H9 (cell line): ENCODE measurements around the gene RNF5. TPM values are rescaled to one million over a fixed set of nuclear protein-coding genes. Genes with fewer than 3 reads are reported as not detected.
A peak's percentile ranks its signal among the peaks of the same experiment; 100 is the strongest.

Source experiments
- DNase-seq: peaks from one replicate; pipeline ENCODE4 v3.0.0-alpha.2; 2017
- H2AFZ ChIP-seq: one replicate; pipeline ENCODE4 v1.6.1; 2013; ENCODE audit warnings: mild to moderate bottlenecking, low read length, control low read depth, moderate library complexity
- H2AK5ac ChIP-seq: 2 replicates; pipeline ENCODE4 v1.6.1; 2013; ENCODE audit warnings: low read length, control low read depth, mixed read lengths; ENCODE audit not compliant: insufficient read length
- H2BK120ac ChIP-seq: one replicate; pipeline ENCODE4 v1.6.1; 2013; ENCODE audit warnings: low read depth, mild to moderate bottlenecking, low read length, control low read depth, inconsistent platforms; ENCODE audit not compliant: poor library complexity, severe bottlenecking
- H2BK12ac ChIP-seq: 2 replicates; pipeline ENCODE4 v1.6.1; 2013; ENCODE audit warnings: low read length, control low read depth, mixed read lengths, low read depth; ENCODE audit not compliant: insufficient read length
- H2BK15ac ChIP-seq: 2 replicates; pipeline ENCODE4 v1.6.1; 2013; ENCODE audit warnings: low read depth, low read length, control low read depth
- H2BK20ac ChIP-seq: one replicate; pipeline ENCODE4 v1.6.1; 2013; ENCODE audit warnings: low read depth, mild to moderate bottlenecking, low read length, control low read depth, inconsistent platforms; ENCODE audit not compliant: poor library complexity, severe bottlenecking
- H2BK5ac ChIP-seq: 2 replicates; pipeline ENCODE4 v1.6.1; 2013; ENCODE audit warnings: low read length, control low read depth, mixed read lengths; ENCODE audit not compliant: insufficient read length
- H3K14ac ChIP-seq: 2 replicates; pipeline ENCODE4 v1.6.1; 2013; ENCODE audit warnings: low read length, control low read depth; ENCODE audit not compliant: insufficient read depth
- H3K18ac ChIP-seq: 2 replicates; pipeline ENCODE4 v1.6.1; 2013; ENCODE audit warnings: low read depth, mild to moderate bottlenecking, mixed read lengths, low read length, control low read depth; ENCODE audit not compliant: insufficient read length
- H3K23ac ChIP-seq: 2 replicates; pipeline ENCODE4 v1.6.1; 2013; ENCODE audit warnings: low read length, control low read depth, mixed read lengths, low read depth; ENCODE audit not compliant: insufficient read length
- H3K23me2 ChIP-seq: 2 replicates; pipeline ENCODE4 v1.6.1; 2013; ENCODE audit warnings: low read depth, mild to moderate bottlenecking, mixed read lengths, low read length, control low read depth; ENCODE audit not compliant: insufficient read length, poor library complexity, severe bottlenecking
- H3K27ac ChIP-seq: 2 replicates; pipeline ENCODE4 v1.5.1; 2013; ENCODE audit warnings: low read length, control low read depth, mixed read lengths, low read depth; ENCODE audit not compliant: insufficient read length
- H3K27me3 ChIP-seq: 2 replicates; pipeline ENCODE4 v1.6.1; 2013; ENCODE audit warnings: low read length, control low read depth, inconsistent platforms; ENCODE audit not compliant: insufficient read depth
- H3K4ac ChIP-seq: 2 replicates; pipeline ENCODE4 v1.6.1; 2013; ENCODE audit warnings: low read depth, mild to moderate bottlenecking, control low read depth, inconsistent platforms, low read length, moderate library complexity
- H3K4me1 ChIP-seq: 2 replicates; pipeline ENCODE4 v1.6.1; 2013; ENCODE audit warnings: low read length, control low read depth, inconsistent platforms; ENCODE audit not compliant: insufficient read depth
- H3K4me2 ChIP-seq: 2 replicates; pipeline ENCODE4 v1.6.1; 2013; ENCODE audit warnings: low read length, control low read depth, mixed read lengths; ENCODE audit not compliant: insufficient read length, insufficient read depth
- H3K56ac ChIP-seq: 2 replicates; pipeline ENCODE4 v1.6.1; 2013; ENCODE audit warnings: low read depth, mild to moderate bottlenecking, mixed read lengths, low read length, control low read depth; ENCODE audit not compliant: insufficient read length
- H3K79me1 ChIP-seq: 2 replicates; pipeline ENCODE4 v1.6.1; 2013; ENCODE audit warnings: low read depth, mild to moderate bottlenecking, moderate library complexity, low read length, control low read depth, inconsistent platforms; ENCODE audit not compliant: insufficient read depth, poor library complexity, severe bottlenecking
- H3K79me2 ChIP-seq: 2 replicates; pipeline ENCODE4 v1.6.1; 2013; ENCODE audit warnings: low read length, control low read depth, inconsistent platforms; ENCODE audit not compliant: insufficient read depth
- H3K9ac ChIP-seq: 2 replicates; pipeline ENCODE4 v1.6.1; 2013; ENCODE audit warnings: low read length, control low read depth, mixed read lengths; ENCODE audit not compliant: insufficient read length; ENCODE audit errors: extremely low read depth
- H3K9me3 ChIP-seq: one replicate; pipeline ENCODE4 v1.6.1; 2013; ENCODE audit warnings: low read depth, low read length, inconsistent platforms; ENCODE audit not compliant: control insufficient read depth
- H3T11ph ChIP-seq: one replicate; pipeline ENCODE4 v1.6.1; 2013; ENCODE audit warnings: mild to moderate bottlenecking, low read length, control low read depth, inconsistent platforms
- H4K20me1 ChIP-seq: one replicate; pipeline ENCODE4 v1.6.1; 2013; ENCODE audit not compliant: control insufficient read depth, insufficient read length, insufficient read depth
- H4K5ac ChIP-seq: 2 replicates; pipeline ENCODE4 v1.6.1; 2013; ENCODE audit warnings: low read depth, mild to moderate bottlenecking, mixed read lengths, low read length, control low read depth; ENCODE audit not compliant: insufficient read length
- H4K8ac ChIP-seq: replicated peaks from 2 replicates; pipeline ENCODE4 v1.6.1; 2013; ENCODE audit warnings: low read length, control low read depth, mixed read lengths, low read depth; ENCODE audit not compliant: insufficient read length
- H4K91ac ChIP-seq: 2 replicates; pipeline ENCODE4 v1.6.1; 2013; ENCODE audit warnings: low read depth, mild to moderate bottlenecking, moderate library complexity, mixed read lengths, low read length, control low read depth; ENCODE audit not compliant: insufficient read length
- H3K27ac Mint-ChIP-seq, 3 experiments: 2 replicates in 2 of 3; 3 replicates in 1 of 3; pipeline ENCODE4 v1.8.0; 2020 to 2021; ENCODE audit warnings: mixed read lengths in 3 of 3, mild to moderate bottlenecking in 1 of 3, moderate library complexity in 1 of 3
- H3K27me3 Mint-ChIP-seq: 2 replicates; pipeline ENCODE4 v1.8.0; 2021; ENCODE audit warnings: low read depth, mild to moderate bottlenecking, moderate library complexity, mixed read lengths
- H3K36me3 Mint-ChIP-seq, 3 experiments: 2 replicates in 2 of 3; 3 replicates in 1 of 3; pipeline ENCODE4 v1.8.0; 2020 to 2021; ENCODE audit warnings: low read depth in 3 of 3, mixed read lengths in 3 of 3; ENCODE audit not compliant: insufficient read depth in 1 of 3
- H3K4me1 Mint-ChIP-seq, 2 experiments: 2 replicates each; pipeline ENCODE4 v1.8.0; 2020; ENCODE audit warnings: mixed read lengths in 2 of 2
- H3K4me3 Mint-ChIP-seq, 2 experiments: 2 replicates in 1 of 2; 3 replicates in 1 of 2; pipeline ENCODE4 v1.8.0; 2020 to 2021; ENCODE audit warnings: mild to moderate bottlenecking in 2 of 2, mixed read lengths in 2 of 2, moderate library complexity in 1 of 2
- H3K9me3 Mint-ChIP-seq, 2 experiments: 2 replicates in 1 of 2; 3 replicates in 1 of 2; pipeline ENCODE4 v1.8.0; 2020; ENCODE audit warnings: mild to moderate bottlenecking in 2 of 2, mixed read lengths in 2 of 2, moderate library complexity in 1 of 2
- CTCF ChIP-seq: fragments of 200-600 bp; sonication (generic); conservative IDR thresholded peaks from 3 replicates; pipeline ENCODE4 v1.8.0; 2021; ENCODE audit warnings: antibody characterized with exemption, mild to moderate bottlenecking
- WGBS: extraction: QIAGEN DNeasy Blood & Tissue Kit; methylation state at CpG from one replicate; pipeline ENCODE4 v1.1.7; 2013; ENCODE audit warnings: missing lambda C conversion rate, low lambda C conversion rate, mixed read lengths; ENCODE audit not compliant: insufficient read length; ENCODE audit errors: extremely low coverage; 5-methylcytosine and 5-hydroxymethylcytosine counted together
- total RNA-seq: library from RNA; stranded (reverse); gene quantifications from 2 replicates; pipeline ENCODE4 v1.2.1, GENCODE V29; 2021

RNF5 gene
- total RNA-seq, 1 experiment from 2014 or later = 116 TPM

- Histone ChIP-seq H2BK120ac (no peak within 1 kb of the TSS), H2AK5ac (no peak within 1 kb of the TSS), H3K56ac (no peak within 1 kb of the TSS), H3K9ac (peak within 1 kb of the TSS; percentile 56), H2BK5ac (no peak within 1 kb of the TSS), H2AFZ (no peak within 1 kb of the TSS), H3K23ac (no peak within 1 kb of the TSS), H3K27me3 (no peaks in the 10 kb centered on the region), H3K79me1 (no peaks in the 10 kb centered on the region), H3K4ac (no peak within 1 kb of the TSS), H4K20me1 (no peaks in the 10 kb centered on the region), H4K8ac (no peak within 1 kb of the TSS), H3K9me3 (no peaks in the 10 kb centered on the region), H3K4me1 (peaks cover 7% of the 10 kb centered on the region), H3K79me2 (no peaks in the 10 kb centered on the region), H4K5ac (no peak within 1 kb of the TSS), H3K4me2 (peak within 1 kb of the TSS; percentile 72), H3K27ac (no peak within 1 kb of the TSS), H2BK20ac (no peak within 1 kb of the TSS), H3T11ph (no peak within 1 kb of the TSS), H3K23me2 (peaks cover 12% of the 10 kb centered on the region), H4K91ac (no peak within 1 kb of the TSS), H3K18ac (peak within 1 kb of the TSS; percentile 15), H2BK15ac (no peak within 1 kb of the TSS), H2BK12ac (peak within 1 kb of the TSS; percentile 38), H3K14ac (no peak within 1 kb of the TSS; the same call in 1 of the 2 replicates)
- Mint-ChIP-seq H3K36me3 (peaks cover 12 to 36% (median 34%) of the 10 kb centered on the region in 3 experiments; a peak in 6 of 7 replicates), H3K27me3 (no peaks in the 10 kb centered on the region), H3K4me1 (peaks cover 55 to 67% of the 10 kb centered on the region in 2 experiments), H3K27ac (peak within 1 kb of the TSS; percentile 94 to 98 (median 97)), H3K4me3 (peak within 1 kb of the TSS; percentile 76 to 90), H3K9me3 (no peaks in the 10 kb centered on the region; a peak in 1 of 5 replicates)
- no peak for TF ChIP-seq CTCF
- no CpG with 5 or more reads among the region's 23 CpGs for WGBS
- peak; percentile 88 for DNase-seq
Measured at GRCh38 chr6:32190054-32190851, 12.0 kb downstream of the RNF5 start, which contains the start of gene PBX2. Gene PBX2, minus strand, starts transcription at chr6:32190202. Its CDS starts 287 bp downstream, at chr6:32189915.
